Testis (tissue), 3 donors: Measurements from ENCODE around the gene MACROD2. TPM values are rescaled to one million over a fixed set of nuclear protein-coding genes. Genes with fewer than 3 reads are reported as not detected.
A peak's percentile ranks its signal among the peaks of the same experiment; 100 is the strongest.

ENCODE experiments used
- DNase-seq: peaks from one replicate; pipeline ENCODE4 v3.0.0-alpha.2; 2019
- H3K27ac ChIP-seq, 2 donors: fragments of 200-600 bp; sonication (generic); one replicate each; pipeline ENCODE4 v1.5.1; 2019
- H3K27me3 ChIP-seq: fragments of 200-600 bp; sonication (generic); one replicate; pipeline ENCODE4 v1.5.1; 2019
- H3K36me3 ChIP-seq: fragments of 200-600 bp; sonication (generic); one replicate; pipeline ENCODE4 v1.5.1; 2017; ENCODE audit warnings: low read depth; ENCODE audit errors: missing control alignments
- H3K4me1 ChIP-seq: fragments of 200-600 bp; sonication (generic); one replicate; pipeline ENCODE4 v1.5.1; 2019
- H3K4me3 ChIP-seq, 2 donors: fragments of 200-600 bp; sonication (generic); one replicate each; pipeline ENCODE4 v1.5.1; 2017 to 2019
- H3K9me3 ChIP-seq: fragments of 200-600 bp; sonication (generic); one replicate; pipeline ENCODE4 v1.5.1; 2017
- POLR2A ChIP-seq: fragments of 450-650 bp; IDR thresholded peaks from one replicate; pipeline ENCODE4 v1.6.1; 2017; ENCODE audit warnings: antibody characterized with exemption, mild to moderate bottlenecking, moderate library complexity
- WGBS, 2 donors: methylation state at CpG; one replicate each; pipeline ENCODE4 v1.1.5; 2018; 5-methylcytosine and 5-hydroxymethylcytosine counted together
- intact Hi-C: fragments of 100-400 bp; cut with DNase I; formaldehyde crosslinking; loops from one replicate; pipeline ENCODE4 v1.15.1; 2023; ENCODE audit warnings: low total_unique reads
- polyA plus RNA-seq: library from polyadenylated mRNA; stranded (reverse); fragments of 350-450 nt; fragmentation: Illumina TruSeq; extraction: RNeasy Lipid Tissue Mini Kit (QIAGEN cat#74804); gene quantifications from one replicate; pipeline ENCODE4 v1.2.3, GENCODE V29; 2014; ENCODE audit warnings: low read depth, low replicate concordance; ENCODE audit not compliant: insufficient read depth
- total RNA-seq, 2 donors: library from RNA; depleted of rRNA; stranded (reverse); fragments of >200 nt; gene quantifications; one replicate each; pipeline ENCODE4 v1.2.3, GENCODE V29; 2016
- TF ChIP-seq, protein P1 (sequence below), 3 experiments: fragments of 450-650 bp in 2 of 3; fragments of 200-600 bp in 1 of 3; sonication (generic) in 1 of 3; IDR thresholded peaks; one replicate each; pipeline ENCODE4 v1.5.1; 2016 to 2019; ENCODE audit warnings: antibody characterized with exemption in 3 of 3, mild to moderate bottlenecking in 2 of 3, moderate library complexity in 1 of 3

MACROD2 gene
- total and polyA plus RNA-seq, 3 donors from 2014 or later: 12.6 to 20.6 (median 16.8) TPM

DNA sequence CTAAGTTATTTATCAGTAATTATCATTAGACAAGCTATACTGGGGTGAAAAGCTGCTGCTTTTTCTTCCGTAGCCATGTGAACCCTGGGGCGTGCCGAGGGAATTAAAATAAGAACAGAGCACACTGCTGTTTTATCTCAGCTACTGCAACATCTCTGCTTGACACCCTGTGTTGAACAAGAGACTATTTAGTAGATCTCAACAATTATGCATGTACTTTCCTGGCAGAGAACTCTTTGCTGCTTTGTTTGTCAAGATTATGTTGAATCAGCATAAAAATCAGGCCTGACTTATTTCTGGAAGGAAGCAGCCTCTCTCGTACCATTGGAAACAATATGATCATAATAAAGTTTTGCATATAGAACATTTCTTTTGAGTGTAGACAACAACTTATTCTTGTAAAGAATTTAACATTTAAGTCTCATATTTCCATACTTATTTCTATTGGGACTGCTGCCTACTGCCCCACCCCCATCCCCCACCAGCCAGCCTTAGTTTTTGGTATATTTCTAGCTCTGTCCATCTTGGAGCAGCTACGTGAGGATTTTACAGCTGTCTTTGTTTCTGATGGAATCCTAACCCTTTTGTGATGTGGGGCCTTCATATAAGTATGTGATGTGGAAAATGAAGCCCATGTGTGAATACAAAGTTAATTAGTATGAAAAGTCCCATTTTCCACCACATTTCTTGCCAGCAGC lies 1566.5 kb downstream of the MACROD2 start:
- Histone ChIP-seq H3K4me1 (no peaks in the 10 kb centered on the region), H3K27me3 (no peaks in the 10 kb centered on the region), H3K9me3 (no peaks in the 10 kb centered on the region), H3K4me3 (no peak overlapping the region), H3K36me3 (no peaks in the 10 kb centered on the region), H3K27ac (no peak overlapping the region)
- TF ChIP-seq, protein P1, sequence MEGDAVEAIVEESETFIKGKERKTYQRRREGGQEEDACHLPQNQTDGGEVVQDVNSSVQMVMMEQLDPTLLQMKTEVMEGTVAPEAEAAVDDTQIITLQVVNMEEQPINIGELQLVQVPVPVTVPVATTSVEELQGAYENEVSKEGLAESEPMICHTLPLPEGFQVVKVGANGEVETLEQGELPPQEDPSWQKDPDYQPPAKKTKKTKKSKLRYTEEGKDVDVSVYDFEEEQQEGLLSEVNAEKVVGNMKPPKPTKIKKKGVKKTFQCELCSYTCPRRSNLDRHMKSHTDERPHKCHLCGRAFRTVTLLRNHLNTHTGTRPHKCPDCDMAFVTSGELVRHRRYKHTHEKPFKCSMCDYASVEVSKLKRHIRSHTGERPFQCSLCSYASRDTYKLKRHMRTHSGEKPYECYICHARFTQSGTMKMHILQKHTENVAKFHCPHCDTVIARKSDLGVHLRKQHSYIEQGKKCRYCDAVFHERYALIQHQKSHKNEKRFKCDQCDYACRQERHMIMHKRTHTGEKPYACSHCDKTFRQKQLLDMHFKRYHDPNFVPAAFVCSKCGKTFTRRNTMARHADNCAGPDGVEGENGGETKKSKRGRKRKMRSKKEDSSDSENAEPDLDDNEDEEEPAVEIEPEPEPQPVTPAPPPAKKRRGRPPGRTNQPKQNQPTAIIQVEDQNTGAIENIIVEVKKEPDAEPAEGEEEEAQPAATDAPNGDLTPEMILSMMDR (IDR thresholded peaks at IDR 0.05): no peak
- TF ChIP-seq POLR2A: no peak
- intact Hi-C loops: no loop called here
- DNase-seq: peak; percentile 32
- WGBS, 2 donors: 57 to 61% methylated on average over 5 of the region's 5 CpGs

DNA sequence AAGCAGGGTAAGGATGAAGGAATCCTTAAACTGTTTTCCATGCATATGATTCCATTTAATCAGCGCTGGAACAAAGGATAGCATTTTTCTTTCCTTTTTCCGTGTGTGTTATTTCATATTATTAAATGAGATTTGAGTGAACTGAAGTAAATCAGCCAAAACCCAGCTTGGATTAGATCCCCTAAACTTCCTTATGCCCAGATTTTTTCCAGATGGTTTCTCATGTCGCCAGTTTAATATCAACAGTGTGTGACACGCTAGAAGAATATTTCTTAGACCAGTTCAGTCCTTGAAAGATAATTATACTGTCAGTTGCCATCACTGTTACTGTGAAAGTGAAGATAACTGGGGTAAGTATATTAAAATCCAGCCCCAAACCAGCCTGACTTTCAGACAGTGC lies 1568.5 kb downstream of the MACROD2 start:
- no peak overlapping the region for H3K4me3 ChIP-seq
- DNase-seq: no peak
- H3K27ac ChIP-seq: no peak overlapping the region
- intact Hi-C loops: no loop called here
- 80 to 83% methylated on average over 4 of the region's 4 CpGs for WGBS, 2 donors
- H3K9me3 ChIP-seq: no peaks in the 10 kb centered on the region
- H3K4me1 ChIP-seq: no peaks in the 10 kb centered on the region
- H3K36me3 ChIP-seq: no peaks in the 10 kb centered on the region
- TF ChIP-seq, protein P1 (IDR thresholded peaks at IDR 0.05): no peak
- TF ChIP-seq POLR2A: no peak
- H3K27me3 ChIP-seq: no peaks in the 10 kb centered on the region

DNA sequence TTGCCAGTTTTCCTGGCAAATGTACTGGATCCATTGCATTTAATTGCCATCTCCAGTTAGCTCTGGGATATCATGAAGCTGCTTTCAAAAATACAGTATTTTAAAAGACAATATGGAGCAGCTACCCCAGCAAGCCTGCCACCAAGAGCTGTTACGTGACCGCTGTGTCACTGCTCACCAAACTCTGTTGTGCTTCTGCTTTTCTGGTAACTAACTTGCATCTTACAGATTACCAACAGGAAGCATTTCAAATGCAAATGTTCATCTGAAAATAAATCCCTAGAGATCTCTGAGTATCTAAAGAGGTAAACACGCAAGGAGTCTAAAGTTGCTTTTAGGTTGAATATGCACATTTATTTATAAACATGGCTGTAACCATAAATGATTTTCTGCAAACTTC lies 1569.7 kb downstream of the MACROD2 start:
- Histone ChIP-seq H3K36me3 (no peaks in the 10 kb centered on the region), H3K4me3 (no peak overlapping the region), H3K4me1 (no peaks in the 10 kb centered on the region), H3K9me3 (no peaks in the 10 kb centered on the region), H3K27me3 (no peaks in the 10 kb centered on the region), H3K27ac (no peak overlapping the region)
- intact Hi-C loops: no loop called here
- WGBS, 2 donors: 88 to 90% methylated on average over 3 of the region's 3 CpGs
- TF ChIP-seq POLR2A: no peak
- DNase-seq: no peak

DNA sequence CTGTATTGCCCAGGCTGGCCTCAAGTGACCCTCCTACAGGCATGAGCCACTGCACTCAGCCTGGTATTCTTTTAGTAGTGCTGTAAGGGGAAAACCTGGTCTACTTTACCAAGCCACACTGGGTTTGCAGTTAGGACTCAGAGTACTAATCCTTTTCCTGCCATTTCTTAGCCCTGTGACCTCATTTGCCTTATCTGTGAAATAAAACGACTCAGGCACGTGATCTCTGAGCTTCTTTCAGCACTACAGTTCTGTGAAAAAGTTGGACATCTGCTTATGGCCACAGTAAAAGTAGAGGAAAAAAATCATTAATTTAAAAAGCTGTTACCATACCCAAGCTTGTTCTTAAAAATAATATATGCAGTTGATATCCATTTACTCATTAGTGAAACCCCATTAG lies 1570.5 kb downstream of the MACROD2 start:
- H3K27ac ChIP-seq: no peak overlapping the region
- intact Hi-C loops: no loop called here
- H3K4me1 ChIP-seq: no peaks in the 10 kb centered on the region
- WGBS, 2 donors: 28 to 55% methylated on average over 2 of the region's 2 CpGs
- H3K4me3 ChIP-seq: no peak overlapping the region
- no peaks in the 10 kb centered on the region for H3K9me3 ChIP-seq
- DNase-seq: no peak
- no peak for TF ChIP-seq POLR2A
- TF ChIP-seq, protein P1 (IDR thresholded peaks at IDR 0.05): no peak
- H3K36me3 ChIP-seq: no peaks in the 10 kb centered on the region
- H3K27me3 ChIP-seq: no peaks in the 10 kb centered on the region

DNA sequence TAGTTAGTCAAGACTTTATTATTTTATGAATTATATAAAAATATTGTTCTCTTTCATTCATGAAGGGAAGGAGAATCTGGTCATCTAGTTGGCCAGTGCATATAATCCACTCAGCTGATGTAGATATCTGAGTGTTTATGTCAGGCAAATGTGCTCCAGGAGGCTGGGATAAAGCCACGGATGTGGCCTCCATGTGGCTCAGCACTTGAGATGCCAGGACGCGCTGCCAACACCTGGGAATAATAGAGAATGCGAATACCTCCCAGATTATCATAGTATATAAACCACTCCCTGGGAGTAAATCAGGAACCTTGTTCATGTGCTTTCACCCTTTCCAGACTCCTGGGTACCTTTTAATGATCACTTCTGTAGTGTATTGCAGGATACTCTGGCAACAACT lies 1571.9 kb downstream of the MACROD2 start:
- Histone ChIP-seq H3K4me3 (no peak overlapping the region), H3K36me3 (no peaks in the 10 kb centered on the region), H3K9me3 (no peaks in the 10 kb centered on the region), H3K27me3 (no peaks in the 10 kb centered on the region), H3K27ac (no peak overlapping the region), H3K4me1 (no peaks in the 10 kb centered on the region)
- TF ChIP-seq, protein P1 (IDR thresholded peaks at IDR 0.05): no peak
- TF ChIP-seq POLR2A: no peak
- no peak for DNase-seq
- WGBS, 2 donors: 92 to 95% methylated on average over 4 of the region's 4 CpGs
- intact Hi-C loops: no loop called here
